SU-DHL-6 (cell line): Measurements from ENCODE around the gene PIK3R6.

ENCODE experiments used
- H2AFZ ChIP-seq: fragments of 200-600 bp; sonication (generic); 2 replicates; pipeline ENCODE4 v1.6.1; 2014; ENCODE audit warnings: low read depth, mild to moderate bottlenecking, moderate library complexity, mixed read lengths, antibody characterized with exemption, low read length; ENCODE audit not compliant: severe bottlenecking
- H3F3A ChIP-seq: fragments of 200-600 bp; shearing (Covaris generic); 2 replicates; pipeline ENCODE4 v1.6.0; 2016; ENCODE audit warnings: antibody characterized with exemption, mild to moderate bottlenecking; ENCODE audit not compliant: insufficient read depth
- H3K27ac ChIP-seq: fragments of 200-600 bp; sonication (generic); 2 replicates; pipeline ENCODE4 v1.5.1; 2016; ENCODE audit warnings: low read depth, mild to moderate bottlenecking, low read length, moderate library complexity, mixed read lengths
- H3K27me3 ChIP-seq: fragments of 200-600 bp; sonication (generic), shearing (Covaris generic); 2 replicates; pipeline ENCODE4 v1.6.0; 2014; ENCODE audit warnings: mild to moderate bottlenecking, low read length
- H3K36me3 ChIP-seq: fragments of 200-600 bp; sonication (generic); 2 replicates; pipeline ENCODE4 v1.6.1; 2014; ENCODE audit warnings: mild to moderate bottlenecking, low read length, mixed read lengths
- H3K4me2 ChIP-seq: fragments of 300-600, 200-600 bp; shearing (Covaris generic), sonication (generic); 2 replicates; pipeline ENCODE4 v1.6.0; 2014; ENCODE audit warnings: low read length, low read depth, mild to moderate bottlenecking; ENCODE audit not compliant: poor library complexity, severe bottlenecking
- H3K4me3 ChIP-seq: fragments of 200-600 bp; sonication (generic); 2 replicates; pipeline ENCODE4 v1.5.1; 2014; ENCODE audit warnings: antibody characterized with exemption, low read length, mild to moderate bottlenecking, mixed read lengths; ENCODE audit not compliant: insufficient read depth, poor library complexity, severe bottlenecking
- H3K79me2 ChIP-seq: fragments of 200-600 bp; sonication (generic); 2 replicates; pipeline ENCODE4 v1.6.1; 2014; ENCODE audit warnings: mild to moderate bottlenecking, low read length, moderate library complexity; ENCODE audit not compliant: insufficient read depth
- H3K9ac ChIP-seq: fragments of 200-600 bp; sonication (generic); 2 replicates; pipeline ENCODE4 v1.7.0; 2014; ENCODE audit warnings: mild to moderate bottlenecking, low read length
- H3K9me2 ChIP-seq: fragments of 200-600 bp; sonication (generic); replicated peaks from 2 replicates; pipeline ENCODE4 v1.6.1; 2014; ENCODE audit warnings: low read length; ENCODE audit not compliant: insufficient read depth
- H3K9me3 ChIP-seq: fragments of 200-600 bp; sonication (generic); 2 replicates; pipeline ENCODE4 v1.6.1; 2014; ENCODE audit warnings: low read length, mixed read lengths; ENCODE audit not compliant: insufficient read depth
- H4K20me1 ChIP-seq: fragments of 200-600 bp; sonication (generic); 2 replicates; pipeline ENCODE4 v1.6.1; 2014; ENCODE audit warnings: low read depth, mild to moderate bottlenecking, antibody characterized with exemption, low read length, moderate library complexity, mixed read lengths
- CTCF ChIP-seq: fragments of 200-600 bp; sonication (generic); IDR thresholded peaks from one replicate; pipeline ENCODE4 v1.5.1; 2017; ENCODE audit warnings: antibody characterized with exemption, mild to moderate bottlenecking, low read length, moderate library complexity; ENCODE audit not compliant: insufficient read depth, poor library complexity, severe bottlenecking
- EZH2phosphoT487 ChIP-seq: fragments of 200-600 bp; sonication (generic), shearing (Covaris generic); conservative IDR thresholded peaks from 2 replicates; pipeline ENCODE4 v1.6.1; 2018; ENCODE audit warnings: mild to moderate bottlenecking, antibody characterized with exemption, low read length, moderate library complexity, mixed read lengths

Gene PIK3R6

GRCh38 chr17:8867361-8867981 is at the start of gene PIK3R6:
TSS of gene PIK3R6 (minus strand) at chr17:8867674. CDS start at chr17:8849794, 17,880 bp downstream.
- Histone ChIP-seq H3K36me3 (no peaks in the 10 kb centered on the region), H3K4me2 (no peak within 1 kb of the TSS), H3K9me3 (no peaks in the 10 kb centered on the region), H3K79me2 (no peaks in the 10 kb centered on the region), H2AFZ (no peak within 1 kb of the TSS), H3F3A (no peaks in the 10 kb centered on the region), H3K27me3 (no peaks in the 10 kb centered on the region), H4K20me1 (no peaks in the 10 kb centered on the region), H3K4me3 (no peak within 1 kb of the TSS), H3K27ac (no peak within 1 kb of the TSS), H3K9me2 (no peaks in the 10 kb centered on the region), H3K9ac (no peak within 1 kb of the TSS)
- TF ChIP-seq CTCF (no peak), EZH2phosphoT487 (no peak)

- H3K27ac ChIP-seq = no peak overlapping the region
Observed at GRCh38 chr17:8916466-8916865, 49.0 kb upstream of the PIK3R6 start.

GRCh38 chr17:8914554-8914953 is 47.1 kb upstream of the PIK3R6 start:
- H3K4me2 ChIP-seq = no peak overlapping the region
- H3K4me3 ChIP-seq = no peak overlapping the region
- H2AFZ ChIP-seq = no peak overlapping the region
- H3K9ac ChIP-seq = no peak overlapping the region
- H3K27ac ChIP-seq = no peak overlapping the region
- no peaks in the 10 kb centered on the region for H3K36me3 ChIP-seq
- H3K27me3 ChIP-seq = no peaks in the 10 kb centered on the region
- no peaks in the 10 kb centered on the region for H3K79me2 ChIP-seq
- H3K9me3 ChIP-seq = no peaks in the 10 kb centered on the region
- no peaks in the 10 kb centered on the region for H3K9me2 ChIP-seq
- no peaks in the 10 kb centered on the region for H3F3A ChIP-seq
- H4K20me1 ChIP-seq = no peaks in the 10 kb centered on the region
- TF ChIP-seq CTCF = no peak
- TF ChIP-seq EZH2phosphoT487 = no peak

More at GRCh38 chr17:8916466-8916865, 49.0 kb upstream of the PIK3R6 start:
- no peaks in the 10 kb centered on the region for H3K36me3 ChIP-seq
- H3K27me3 ChIP-seq = no peaks in the 10 kb centered on the region
- no peak for TF ChIP-seq EZH2phosphoT487
- TF ChIP-seq CTCF = no peak
- no peak overlapping the region for H3K4me3 ChIP-seq
- H3K9ac ChIP-seq = no peak overlapping the region
- H2AFZ ChIP-seq = no peak overlapping the region
- H3K9me3 ChIP-seq = no peaks in the 10 kb centered on the region
- H3K4me2 ChIP-seq = no peak overlapping the region
- no peaks in the 10 kb centered on the region for H3K79me2 ChIP-seq
- H3F3A ChIP-seq = no peaks in the 10 kb centered on the region
- no peaks in the 10 kb centered on the region for H3K9me2 ChIP-seq
- H4K20me1 ChIP-seq = no peaks in the 10 kb centered on the region
